HepG2 (cell line): Measurements from ENCODE around the gene MAN2A1. TPM values are rescaled to one million over a fixed set of nuclear protein-coding genes. Genes with fewer than 3 reads are reported as not detected.

Source experiments
- ARHGAP35 ChIP-seq: sonication (generic); formaldehyde crosslinking; IDR thresholded peaks from 2 replicates; pipeline ENCODE4 v1.9.0; 2022; ENCODE audit warnings: mild to moderate bottlenecking, inconsistent platforms, moderate library complexity, missing genetic modification reagents, borderline replicate concordance
- ATF4 ChIP-seq, 2 experiments: fragments of 450-650 bp in 1 of 2; sonication (generic) in 1 of 2; formaldehyde crosslinking; IDR thresholded peaks; 2 replicates each; pipeline versions ENCODE4 v1.5.0 to v1.8.0; 2020 to 2022; ENCODE audit warnings: mild to moderate bottlenecking in 1 of 2, missing genetic modification reagents in 1 of 2
- GRHL1 ChIP-seq: sonication (generic); formaldehyde crosslinking; conservative IDR thresholded peaks from 2 replicates; pipeline ENCODE4 v1.8.0; 2022; ENCODE audit warnings: missing genetic modification reagents
- JUNB ChIP-seq: sonication (generic); formaldehyde crosslinking; IDR thresholded peaks from 2 replicates; pipeline ENCODE4 v1.8.0; 2022; ENCODE audit warnings: missing genetic modification reagents, mild to moderate bottlenecking, borderline replicate concordance
- MBD4 ChIP-seq: IDR thresholded peaks from 2 replicates; pipeline ENCODE4 v1.6.1; 2012; ENCODE audit warnings: low read length, inconsistent platforms, borderline replicate concordance
- MYC ChIP-seq: sonication (generic); formaldehyde crosslinking; IDR thresholded peaks from 2 replicates; pipeline ENCODE4 v1.9.0; 2021; ENCODE audit warnings: missing genetic modification reagents, borderline replicate concordance
- PHB2 ChIP-seq: fragments of 450-650 bp; IDR thresholded peaks from 2 replicates; pipeline ENCODE4 v1.6.1; 2018; ENCODE audit not compliant: partially characterized antibody
- POLR2A ChIP-seq, 2 experiments: IDR thresholded peaks; 2 replicates each; pipeline ENCODE4 v1.6.1; 2011; ENCODE audit warnings: low read depth in 2 of 2, low read length in 2 of 2, mild to moderate bottlenecking in 1 of 2, moderate library complexity in 1 of 2; ENCODE audit not compliant: insufficient read depth in 1 of 2
- SPEN ChIP-seq: sonication (generic); formaldehyde crosslinking; IDR thresholded peaks from 2 replicates; pipeline ENCODE4 v1.5.1; 2020; ENCODE audit warnings: low read depth, mild to moderate bottlenecking, missing genetic modification reagents
- TERF1 ChIP-seq: sonication (generic); formaldehyde crosslinking; IDR thresholded peaks from 2 replicates; pipeline ENCODE4 v1.8.0; 2022; ENCODE audit warnings: mild to moderate bottlenecking, missing genetic modification reagents, moderate library complexity
- TMF1 ChIP-seq: sonication (generic); formaldehyde crosslinking; IDR thresholded peaks from 2 replicates; pipeline ENCODE4 v1.8.1; 2022; ENCODE audit warnings: low read depth, missing genetic modification reagents
- WIZ ChIP-seq: sonication (generic); formaldehyde crosslinking; IDR thresholded peaks from 2 replicates; pipeline ENCODE4 v1.5.1; 2020; ENCODE audit warnings: mild to moderate bottlenecking, missing genetic modification reagents
- XBP1 ChIP-seq: sonication (generic); formaldehyde crosslinking; IDR thresholded peaks from 2 replicates; pipeline ENCODE4 v1.5.0; 2020; ENCODE audit warnings: missing genetic modification reagents
- ZBTB7B ChIP-seq: sonication (generic); formaldehyde crosslinking; IDR thresholded peaks from 2 replicates; pipeline ENCODE4 v1.4.0; 2020; ENCODE audit warnings: missing genetic modification reagents
- ZNF124 ChIP-seq: sonication (generic); formaldehyde crosslinking; IDR thresholded peaks from 2 replicates; pipeline ENCODE4 v1.4.0; 2020; ENCODE audit warnings: missing genetic modification reagents
- ZNF232 ChIP-seq: sonication (generic); formaldehyde crosslinking; IDR thresholded peaks from 2 replicates; pipeline ENCODE4 v1.4.0; 2020; ENCODE audit warnings: missing genetic modification reagents, borderline replicate concordance
- ZNF329 ChIP-seq: sonication (generic); formaldehyde crosslinking; IDR thresholded peaks from 2 replicates; pipeline ENCODE4 v1.9.0; 2021; ENCODE audit warnings: low read depth, mild to moderate bottlenecking, missing genetic modification reagents
- ZNF33A ChIP-seq: sonication (generic); formaldehyde crosslinking; IDR thresholded peaks from 2 replicates; pipeline ENCODE4 v1.5.1; 2020; ENCODE audit warnings: missing genetic modification reagents, mild to moderate bottlenecking, moderate library complexity, borderline replicate concordance
- ZNF430 ChIP-seq: sonication (generic); formaldehyde crosslinking; IDR thresholded peaks from 2 replicates; pipeline ENCODE4 v1.9.0; 2021; ENCODE audit warnings: mild to moderate bottlenecking, missing genetic modification reagents
- ZNF512 ChIP-seq: sonication (generic); formaldehyde crosslinking; IDR thresholded peaks from 2 replicates; pipeline ENCODE4 v1.4.0; 2020; ENCODE audit warnings: mild to moderate bottlenecking, missing genetic modification reagents
- ZNF619 ChIP-seq: sonication (generic); formaldehyde crosslinking; IDR thresholded peaks from 2 replicates; pipeline ENCODE4 v1.4.0; 2020; ENCODE audit warnings: mild to moderate bottlenecking, missing genetic modification reagents
- ZNF639 ChIP-seq: conservative IDR thresholded peaks from 2 replicates; pipeline ENCODE4 v1.6.1; 2018; ENCODE audit warnings: missing genetic modification reagents
- ZNF644 ChIP-seq: IDR thresholded peaks from 2 replicates; pipeline ENCODE4 v1.6.1; 2016; ENCODE audit warnings: low read depth
- polyA plus RNA-seq, 8 experiments: library from polyadenylated mRNA; depleted of rRNA in 3 of 8; stranded (reverse) in 7 of 8; unstranded in 1 of 8; fragments of >200 nt; fragmentation: Illumina TruSeq in 4 of 8; extraction: Trizol in 4 of 8; gene quantifications; 2 replicates each; pipeline versions ENCODE4 v1.2.1 to v1.2.3, GENCODE V29; 2011 to 2016; ENCODE audit warnings: low read depth in 4 of 8, missing spikeins in 1 of 8, mixed read lengths in 1 of 8; ENCODE audit not compliant: insufficient read depth in 1 of 8
- total RNA-seq, 5 experiments: library from RNA; depleted of rRNA; stranded (reverse); fragments of >200 nt; fragmentation: Illumina TruSeq; extraction: Trizol; gene quantifications; 2 replicates each; pipeline ENCODE4 v1.2.3, GENCODE V29; 2016; ENCODE audit warnings: low read depth in 1 of 5

Gene MAN2A1
- total and polyA plus RNA-seq, 2 of the 13 experiments (the other 11 are each of a cell fraction or from before 2014, with no cell fraction given), result 56.2 to 80.5 TPM

- TF ChIP-seq ZNF512, result no peak
- no peak for TF ChIP-seq ZNF644
- no peak for TF ChIP-seq PHB2
- no peak for TF ChIP-seq ZBTB7B (CRISPR knock-in tag)
- no peak; the same call in 1 of the 2 replicates for TF ChIP-seq SPEN (CRISPR knock-in tag)
- peak; percentile 25; the same call in 1 of the 2 replicates for TF ChIP-seq ZNF232 (CRISPR knock-in tag)
- no peak for TF ChIP-seq XBP1 (CRISPR knock-in tag)
- no peak for TF ChIP-seq JUNB (CRISPR knock-in tag)
- no peak for TF ChIP-seq ZNF619 (CRISPR knock-in tag)
- TF ChIP-seq WIZ (CRISPR knock-in tag), result peak; percentile 26; the same call in 1 of the 2 replicates
- TF ChIP-seq TMF1 (CRISPR knock-in tag), result no peak
- TF ChIP-seq POLR2A (IDR thresholded peaks at IDR 0.05; ENCODE audit: insufficient read depth in 1 of 2, low read depth in 2 of 2, low read length in 2 of 2), result no peak
- TF ChIP-seq ZNF33A, result peak; percentile 70; the same call in 1 of the 2 replicates
- no peak for TF ChIP-seq TERF1 (CRISPR knock-in tag)
- TF ChIP-seq MYC, result no peak
- TF ChIP-seq ARHGAP35 (CRISPR knock-in tag), result no peak
- TF ChIP-seq ATF4 (CRISPR knock-in tag; IDR thresholded peaks at IDR 0.05), result 0 out of 4 replicates have a peak, but pooled peaks of 1 of the 2 experiments have one; percentile 8
- no peak for TF ChIP-seq MBD4
- 0 out of 2 replicates have a peak, but pooled peaks have one; percentile 50 for TF ChIP-seq ZNF430 (CRISPR knock-in tag)
- TF ChIP-seq ZNF329 (CRISPR knock-in tag), result no peak
- TF ChIP-seq ZNF639 (CRISPR knock-in tag), result no peak
- no peak for TF ChIP-seq GRHL1 (CRISPR knock-in tag)
- 0 out of 2 replicates have a peak, but pooled peaks have one; percentile 22 for TF ChIP-seq ZNF124 (CRISPR knock-in tag)
These were observed 681 bp downstream of the MAN2A1 start (continued) for GRCh38 chr5:109690242-109690974.
